Astrocyte (in vitro differentiated cells and primary cell): ENCODE results near the gene PLEKHH3.

Source experiments
- CTCF ChIP-seq: IDR thresholded peaks from 2 replicates; pipeline ENCODE4 v1.5.1; 2011; ENCODE audit warnings: low read depth, mild to moderate bottlenecking, inconsistent platforms, low read length, moderate library complexity; ENCODE audit not compliant: insufficient read depth
- EZH2 ChIP-seq: IDR thresholded peaks from 2 replicates; pipeline ENCODE4 v1.6.1; 2012; ENCODE audit warnings: mild to moderate bottlenecking, low read length, inconsistent platforms; ENCODE audit not compliant: insufficient read depth

- no peak for TF ChIP-seq CTCF
- TF ChIP-seq EZH2, result no peak
These were observed 441 bp upstream of the PLEKHH3 start for GRCh38 chr17:42677012-42677857.
